Measurements from ENCODE around the gene PRG3.

GRCh38 chr11:57427727-57428082 is 46.8 kb upstream of the PRG3 start:
- TF ChIP-seq FOXP2 (optimal IDR thresholded peaks at IDR 0.05; ENCODE audit: borderline replicate concordance, extremely low read depth, extremely low read length, insufficient read depth) = no peak
- no peak for TF ChIP-seq TAF1 (IDR thresholded peaks at IDR 0.05; ENCODE audit: borderline replicate concordance, insufficient read depth, low read length)
- TF ChIP-seq POLR2AphosphoS5 (IDR thresholded peaks at IDR 0.05; ENCODE audit: low read depth, low read length) = no peak
